Epithelial cell of prostate (primary cell): Measurements from ENCODE around the gene SIAH1.
"Not testable (repeated sequence)": the region's sequence is repeated elsewhere in the genome, so short reads cannot be mapped to it uniquely, and the experiment has no call there.

ENCODE experiments used
- DNase-seq: peaks from one replicate; pipeline ENCODE4 v3.0.0-alpha.2; 2011; ENCODE audit warnings: low read depth, low spot score
- H3K27ac ChIP-seq: fragments of 450-650 bp; 2 replicates; pipeline ENCODE4 v1.5.1; 2017; ENCODE audit warnings: mild to moderate bottlenecking

Gene SIAH1

GRCh38 chr16:48369765-48370164 lies 15.4 kb downstream of the SIAH1 start:
- no peak for DNase-seq
- H3K27ac ChIP-seq, result peak overlapping the region; percentile 1

- peak overlapping the region; percentile 99 for H3K27ac ChIP-seq
- no peak for DNase-seq
Measured at GRCh38 chr16:48367441-48368049, 17.7 kb downstream of the SIAH1 start.

GRCh38 chr16:48366165-48367093 lies 18.8 kb downstream of the SIAH1 start:
- H3K27ac ChIP-seq, result peak overlapping the region; percentile 99
- DNase-seq, result peak; percentile 68

- H3K27ac ChIP-seq, result peak overlapping the region; percentile 99
- DNase-seq, result peak; percentile 50
Measured at GRCh38 chr16:48365601-48366164, 19.5 kb downstream of the SIAH1 start.

- no peak for DNase-seq
- H3K27ac ChIP-seq, result peak overlapping the region; percentile 99
Measured at GRCh38 chr16:48365025-48365600, 20.1 kb downstream of the SIAH1 start.

GRCh38 chr16:48361540-48362144 lies 23.6 kb downstream of the SIAH1 start:
- no peak for DNase-seq

GRCh38 chr16:48361012-48361411 lies 24.2 kb downstream of the SIAH1 start:
- no peak overlapping the region for H3K27ac ChIP-seq
- no peak for DNase-seq

More at GRCh38 chr16:48361540-48362144, 23.6 kb downstream of the SIAH1 start:
- no peak overlapping the region for H3K27ac ChIP-seq

DNA sequence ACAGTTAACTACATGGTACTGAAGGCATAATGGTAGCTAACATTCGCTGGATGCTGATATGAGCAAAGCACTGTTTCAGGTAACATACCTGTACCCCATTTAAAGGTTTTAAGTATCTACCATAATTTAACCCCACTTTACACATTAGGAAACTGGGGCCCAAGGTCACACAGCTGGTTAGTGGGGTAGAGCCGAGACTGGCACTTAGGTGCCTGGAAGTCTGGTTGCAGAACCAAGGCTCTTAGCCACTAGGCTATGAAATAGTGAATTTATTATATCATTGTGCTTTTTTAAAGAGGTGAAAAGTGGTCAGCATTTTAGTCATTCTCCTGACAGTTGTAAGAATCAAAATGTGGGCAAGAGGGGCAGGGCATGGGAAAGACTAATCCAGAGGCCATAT lies 25.2 kb downstream of the SIAH1 start:
- H3K27ac ChIP-seq, result no peak overlapping the region
- no peak for DNase-seq

GRCh38 chr16:48358419-48358818 lies 26.8 kb downstream of the SIAH1 start:
- DNase-seq, result no peak
- no peak overlapping the region for H3K27ac ChIP-seq

- no peak overlapping the region for H3K27ac ChIP-seq
- DNase-seq, result no peak
Measured at GRCh38 chr16:48356633-48357376, 28.4 kb downstream of the SIAH1 start.

DNA sequence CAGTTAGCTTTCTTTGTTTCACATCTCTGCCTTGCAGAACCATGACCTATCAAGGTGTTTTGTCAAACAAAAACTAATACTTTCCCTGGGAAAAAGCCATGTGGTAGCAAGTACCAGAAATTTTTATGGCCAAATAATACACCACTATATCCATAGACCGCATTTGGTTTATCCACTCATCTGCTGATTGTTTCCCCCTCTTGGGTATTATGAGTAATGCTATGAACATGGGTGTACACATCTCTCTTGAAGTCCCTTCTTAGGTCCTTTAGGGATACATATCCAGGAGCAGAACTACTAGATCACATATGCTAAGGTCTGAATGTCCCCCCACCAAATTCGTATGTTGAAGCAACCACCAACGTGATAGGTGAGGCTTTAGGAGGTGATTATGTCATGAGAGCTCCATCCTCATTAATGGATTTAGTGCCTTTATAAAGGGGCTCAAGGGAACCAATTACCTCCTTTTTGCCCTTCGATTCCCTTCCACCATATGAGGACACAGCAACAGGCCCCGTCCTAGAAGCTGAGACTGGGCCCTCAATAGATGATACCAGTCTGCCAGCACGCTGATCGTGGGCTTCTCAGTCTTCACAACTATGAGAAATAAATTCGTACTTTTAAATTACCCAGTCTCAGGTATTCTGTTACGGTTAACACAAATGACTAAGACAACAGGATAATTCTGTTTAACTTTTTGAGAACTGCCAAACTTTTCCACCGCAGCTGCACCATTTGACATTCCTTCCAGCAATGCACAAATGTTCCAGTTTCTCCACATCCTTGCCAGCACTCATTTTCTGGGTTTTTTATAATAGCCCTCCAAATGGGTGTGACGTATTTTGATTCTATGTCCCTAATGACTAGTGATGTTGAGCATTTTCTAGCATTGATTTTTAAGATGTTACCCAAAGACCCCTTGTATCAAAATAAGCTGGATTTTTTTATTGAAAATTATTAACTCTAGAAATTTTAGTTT lies 30.0 kb downstream of the SIAH1 start:
- DNase-seq, result no peak
- H3K27ac ChIP-seq, result no peak overlapping the region

GRCh38 chr16:48354385-48354784 lies 30.8 kb downstream of the SIAH1 start:
- H3K27ac ChIP-seq, DNase-seq: not testable (repeated sequence)

- DNase-seq, result no peak
- peak overlapping the region; percentile 7 for H3K27ac ChIP-seq
Measured at GRCh38 chr16:48353565-48354163, 31.5 kb downstream of the SIAH1 start.

DNA sequence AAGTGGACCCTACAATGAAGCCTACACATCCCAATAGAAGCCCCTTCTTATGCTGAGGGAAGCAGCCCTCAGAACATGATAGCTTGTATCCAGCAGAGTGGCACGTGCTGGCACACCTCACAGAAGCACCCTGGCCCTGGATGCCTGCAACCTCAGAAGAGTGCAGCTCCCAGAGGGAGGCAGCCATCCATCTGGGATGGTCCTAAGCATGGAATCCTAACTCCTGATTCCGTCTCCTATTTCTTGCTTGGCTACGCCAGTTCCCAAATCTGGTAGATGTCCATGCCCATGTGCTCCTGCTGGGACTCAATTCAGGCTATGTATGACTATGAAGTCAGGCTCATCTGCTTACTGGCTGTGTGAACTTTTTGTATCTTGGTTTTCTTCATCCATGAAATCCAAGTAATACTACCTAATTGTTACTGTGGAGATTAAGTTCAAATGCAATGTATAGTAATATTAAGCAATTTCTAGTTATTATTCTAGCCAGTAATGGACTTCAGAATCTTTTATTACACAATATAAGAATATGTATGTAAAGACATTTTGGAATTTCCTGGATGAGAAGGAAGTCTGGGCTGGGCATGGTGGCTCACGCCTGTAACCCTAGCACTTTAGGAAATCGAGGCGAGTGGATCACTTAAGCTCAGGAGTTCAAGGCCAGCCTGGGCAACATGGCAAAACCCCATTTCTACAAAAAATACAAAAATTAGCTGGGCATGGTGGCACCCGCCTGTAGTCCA lies 32.4 kb downstream of the SIAH1 start:
- no peak for DNase-seq
- peak overlapping the region; percentile 7 for H3K27ac ChIP-seq

GRCh38 chr16:48350736-48351135 lies 34.5 kb downstream of the SIAH1 start:
- peak overlapping the region; percentile 33 for H3K27ac ChIP-seq
- DNase-seq, result no peak

- no peak overlapping the region for H3K27ac ChIP-seq
Measured at GRCh38 chr16:48347980-48348379, 37.2 kb downstream of the SIAH1 start.

DNA sequence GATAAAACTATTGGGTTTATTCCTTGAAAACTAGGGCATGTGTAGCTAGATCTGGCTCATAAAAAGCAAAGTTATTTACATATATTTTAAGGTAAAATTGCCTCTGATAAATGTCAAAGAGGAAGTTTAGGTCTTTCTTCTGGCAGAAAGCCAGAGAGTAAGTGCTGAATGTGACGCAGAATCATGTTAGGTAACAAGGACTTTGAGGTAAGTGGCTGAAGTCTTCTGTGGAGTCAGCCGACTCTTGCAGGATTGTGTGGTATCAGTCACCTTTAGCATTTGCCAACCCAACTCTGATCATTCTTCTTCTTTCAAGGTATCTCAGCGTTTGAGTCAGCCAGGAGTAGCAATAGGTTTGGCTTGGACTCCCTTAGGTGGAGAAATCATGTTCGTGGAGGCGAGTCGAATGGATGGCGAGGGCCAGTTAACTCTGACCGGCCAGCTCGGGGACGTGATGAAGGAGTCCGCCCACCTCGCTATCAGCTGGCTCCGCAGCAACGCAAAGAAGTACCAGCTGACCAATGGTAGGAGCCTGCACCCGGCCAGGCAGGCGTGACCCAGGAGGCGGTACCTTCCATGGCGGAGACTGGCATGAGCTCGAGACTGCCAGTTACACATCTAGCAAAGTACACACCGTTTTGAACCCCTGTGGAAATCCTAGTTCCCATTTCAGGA lies 37.9 kb downstream of the SIAH1 start:
- H3K27ac ChIP-seq, result no peak overlapping the region
- DNase-seq, result no peak

More at GRCh38 chr16:48347980-48348379, 37.2 kb downstream of the SIAH1 start:
- no peak for DNase-seq
